Keratinocyte (primary cell): ENCODE results near the gene FIZ1.

Source experiments
- CTCF ChIP-seq, 3 experiments: IDR thresholded peaks in 1 of 3; conservative IDR thresholded peaks in 1 of 3; optimal IDR thresholded peaks in 1 of 3; 2 replicates in 2 of 3; 3 replicates in 1 of 3; pipeline versions ENCODE3 to v1.5.1; 2011; ENCODE audit warnings: low read length in 3 of 3, mild to moderate bottlenecking in 3 of 3, moderate library complexity in 2 of 3, control low read depth in 1 of 3, inconsistent platforms in 1 of 3; ENCODE audit not compliant: insufficient read depth in 2 of 3; ENCODE audit errors: extremely low read depth in 1 of 3
- EZH2 ChIP-seq: IDR thresholded peaks from one replicate; pipeline ENCODE4 v1.6.1; 2012; ENCODE audit warnings: inconsistent platforms, mild to moderate bottlenecking, low read length, moderate library complexity

- no peak for TF ChIP-seq CTCF (optimal IDR thresholded peaks at IDR 0.05 in 1 of 3, IDR thresholded peaks at IDR 0.05 in 1 of 3, conservative IDR thresholded peaks at IDR 0.05 in 1 of 3; ENCODE audit: extremely low read depth in 1 of 3, insufficient read depth in 2 of 3, low read length in 3 of 3)
- TF ChIP-seq EZH2, result no peak
Measured at GRCh38 chr19:55592391-55593090, 6.8 kb downstream of the FIZ1 start.
